Esophagus squamous epithelium (tissue), 5 donors: Measurements from ENCODE around the gene HOXD10. TPM values are rescaled to one million over a fixed set of nuclear protein-coding genes. Genes with fewer than 3 reads are reported as not detected.

Source experiments
- DNase-seq: peaks from one replicate; lab custom pipeline; 2025; lab: John Stamatoyannopoulos, UW
- H3K27ac ChIP-seq, 4 donors: fragments of 200-600 bp; sonication (generic); one replicate each; pipeline ENCODE4 v1.5.1; 2016 to 2019; ENCODE audit warnings: mild to moderate bottlenecking in 1 of 4
- H3K27me3 ChIP-seq, 4 donors: fragments of 200-600 bp; sonication (generic); 1 replicate in 3 of 4; 2 replicates in 1 of 4; pipeline versions ENCODE4 v1.5.1 to v1.6.0; 2017 to 2021; ENCODE audit warnings: antibody characterized with exemption in 1 of 4
- H3K36me3 ChIP-seq, 3 donors: fragments of 200-600 bp; sonication (generic); one replicate each; pipeline ENCODE4 v1.5.1; 2016 to 2019
- H3K4me1 ChIP-seq, 3 donors: fragments of 200-600 bp; sonication (generic); one replicate each; pipeline ENCODE4 v1.5.1; 2017 to 2019
- H3K4me3 ChIP-seq, 4 donors: fragments of 200-600 bp; sonication (generic); 1 replicate in 3 of 4; 2 replicates in 1 of 4; pipeline ENCODE4 v1.5.1; 2016 to 2019; ENCODE audit warnings: mild to moderate bottlenecking in 2 of 4, moderate library complexity in 1 of 4
- H3K9me3 ChIP-seq, 3 donors: fragments of 200-600 bp; sonication (generic); one replicate each; pipeline ENCODE4 v1.5.1; 2016 to 2019
- POLR2A ChIP-seq, 4 donors: fragments of 450-650 bp; IDR thresholded peaks; one replicate each; pipeline ENCODE4 v1.6.1; 2017; ENCODE audit warnings: antibody characterized with exemption in 4 of 4, mild to moderate bottlenecking in 4 of 4, moderate library complexity in 3 of 4
- WGBS, 2 donors: methylation state at CpG; one replicate each; pipeline ENCODE4 v1.1.5; 2018; 5-methylcytosine and 5-hydroxymethylcytosine counted together
- intact Hi-C: fragments of 100-400 bp; cut with DNase I; formaldehyde crosslinking; loops from one replicate; pipeline ENCODE4 v1.15.0; 2022
- total RNA-seq, 4 donors: library from RNA; depleted of rRNA; stranded (reverse); fragments of >200 nt; gene quantifications; one replicate each; pipeline ENCODE4 v1.1.0, GENCODE V29; 2016
- TF ChIP-seq, protein P1 (sequence below), 6 experiments: fragments of 450-650 bp in 4 of 6; fragments of 200-600 bp in 2 of 6; sonication (generic) in 2 of 6; IDR thresholded peaks; one replicate each; pipeline ENCODE4 v1.5.1; 2016 to 2019; ENCODE audit warnings: antibody characterized with exemption in 6 of 6, mild to moderate bottlenecking in 4 of 6, moderate library complexity in 4 of 6
- donor health status: DM: yes; HTN: yes; CAD: no.

HOXD10 gene
- total RNA-seq, 4 donors from 2014 or later, result 0.22 to 0.38 TPM; not detected in 2

DNA sequence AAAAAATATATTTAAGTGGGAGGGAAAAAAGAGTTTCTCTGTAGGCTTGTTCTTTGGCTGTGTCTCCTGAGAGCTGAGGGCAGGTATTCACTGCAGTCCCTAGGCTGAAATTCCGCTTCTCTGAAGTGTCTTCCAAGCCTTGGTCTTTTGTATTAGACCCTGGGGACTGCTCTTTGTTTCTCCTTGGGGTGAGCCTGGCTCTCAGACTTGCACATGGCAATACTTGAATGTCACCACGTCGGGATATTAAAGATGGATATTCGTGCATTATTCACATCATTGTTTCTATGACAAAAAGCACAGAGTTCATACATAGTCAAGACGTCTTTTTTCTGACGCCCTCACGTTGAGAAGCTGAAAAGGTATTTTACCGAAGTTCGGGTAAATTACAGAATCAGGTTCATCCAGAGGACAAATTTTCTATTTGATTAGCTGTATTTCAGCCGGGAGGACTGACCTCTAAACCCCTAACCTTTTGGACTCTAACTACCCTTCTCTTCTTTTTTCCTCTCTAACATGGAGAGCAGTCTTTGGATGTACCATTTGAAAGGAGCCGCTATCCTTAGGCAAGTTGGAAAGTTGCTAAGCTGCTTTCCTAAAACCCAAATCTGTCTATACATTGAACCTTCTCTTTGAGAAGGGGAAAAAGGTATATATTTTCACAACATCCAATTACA is 38.1 kb downstream of the HOXD10 start:
- Histone ChIP-seq H3K4me1 (peaks cover 15 to 50% (median 17%) of the 10 kb centered on the region in 3 donors), H3K4me3 (no peak overlapping the region), H3K27me3 (peaks cover 17 to 100% (median 68%) of the 10 kb centered on the region in 4 donors), H3K36me3 (no peaks in the 10 kb centered on the region), H3K27ac (no peak overlapping the region), H3K9me3 (peaks cover 0 to 4% (median 0%) of the 10 kb centered on the region in 3 donors)
- 31 to 36% methylated on average over 10 to 11 of the region's 11 CpGs for WGBS, 2 donors
- intact Hi-C loops, result no loop called here
- DNase-seq, result no peak
- no peak for TF ChIP-seq POLR2A (IDR thresholded peaks at IDR 0.05)
- TF ChIP-seq, protein P1, sequence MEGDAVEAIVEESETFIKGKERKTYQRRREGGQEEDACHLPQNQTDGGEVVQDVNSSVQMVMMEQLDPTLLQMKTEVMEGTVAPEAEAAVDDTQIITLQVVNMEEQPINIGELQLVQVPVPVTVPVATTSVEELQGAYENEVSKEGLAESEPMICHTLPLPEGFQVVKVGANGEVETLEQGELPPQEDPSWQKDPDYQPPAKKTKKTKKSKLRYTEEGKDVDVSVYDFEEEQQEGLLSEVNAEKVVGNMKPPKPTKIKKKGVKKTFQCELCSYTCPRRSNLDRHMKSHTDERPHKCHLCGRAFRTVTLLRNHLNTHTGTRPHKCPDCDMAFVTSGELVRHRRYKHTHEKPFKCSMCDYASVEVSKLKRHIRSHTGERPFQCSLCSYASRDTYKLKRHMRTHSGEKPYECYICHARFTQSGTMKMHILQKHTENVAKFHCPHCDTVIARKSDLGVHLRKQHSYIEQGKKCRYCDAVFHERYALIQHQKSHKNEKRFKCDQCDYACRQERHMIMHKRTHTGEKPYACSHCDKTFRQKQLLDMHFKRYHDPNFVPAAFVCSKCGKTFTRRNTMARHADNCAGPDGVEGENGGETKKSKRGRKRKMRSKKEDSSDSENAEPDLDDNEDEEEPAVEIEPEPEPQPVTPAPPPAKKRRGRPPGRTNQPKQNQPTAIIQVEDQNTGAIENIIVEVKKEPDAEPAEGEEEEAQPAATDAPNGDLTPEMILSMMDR (IDR thresholded peaks at IDR 0.05), result no peak

DNA sequence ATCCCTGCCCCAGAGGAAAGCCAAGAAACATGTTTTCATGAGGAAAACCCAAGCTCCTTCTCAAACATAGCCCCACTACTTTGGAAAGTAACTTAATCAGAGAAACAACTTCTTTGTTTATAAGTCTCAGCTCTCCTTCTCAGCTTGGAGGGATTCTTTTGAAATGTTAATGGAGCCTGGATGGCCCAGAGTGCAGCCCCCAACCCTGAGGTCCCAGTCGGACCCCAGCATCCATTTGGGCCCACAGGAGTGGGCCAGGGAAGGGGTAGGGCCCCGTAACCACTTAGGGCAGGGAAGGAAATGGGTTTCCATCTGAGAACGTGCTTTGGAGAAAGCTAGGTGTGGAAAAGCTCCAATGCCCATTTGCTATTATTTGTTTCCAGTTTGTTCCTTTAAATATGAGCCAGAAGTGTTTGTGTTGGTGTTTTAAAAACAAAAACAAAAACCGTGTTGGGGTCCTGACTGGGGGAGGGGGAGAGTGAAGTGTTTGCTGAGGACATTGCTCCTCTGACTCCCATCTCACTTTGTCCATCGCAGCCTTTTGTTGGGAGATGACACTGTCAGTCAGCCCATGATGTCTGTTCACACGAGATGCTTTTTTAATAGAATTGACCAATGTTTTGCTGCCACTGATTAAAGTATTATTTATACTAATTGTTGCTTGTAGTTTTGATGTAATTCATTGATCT is 38.9 kb downstream of the HOXD10 start:
- no peak overlapping the region for H3K27ac ChIP-seq

DNA sequence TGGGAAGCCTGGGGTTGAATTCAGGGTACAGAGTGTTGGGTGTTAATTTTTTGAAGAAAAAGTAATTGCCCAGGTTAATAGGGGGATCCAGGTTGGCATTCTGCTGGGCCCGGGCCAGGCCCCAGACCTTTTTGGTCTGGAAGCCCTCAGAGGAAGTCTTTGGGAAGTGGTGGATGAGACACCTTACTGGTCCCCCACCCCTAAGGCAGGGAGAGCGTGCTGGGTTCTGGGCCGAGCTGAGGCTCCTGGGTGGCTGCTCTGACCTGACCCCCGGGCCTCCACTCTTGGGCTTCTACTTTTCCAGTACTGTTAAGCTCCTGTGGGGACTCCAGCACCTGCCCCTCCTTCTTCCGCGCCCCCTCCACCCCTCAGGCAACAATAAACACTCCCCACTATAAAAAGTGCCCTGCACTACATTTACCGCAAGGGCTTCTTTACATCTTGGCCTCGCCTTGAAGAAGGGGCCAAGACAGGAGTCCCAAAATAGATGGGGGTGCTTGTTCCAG is 39.8 kb downstream of the HOXD10 start:
- DNase-seq, result no peak
- WGBS, 2 donors, result 27 to 46% methylated on average over 6 to 7 of the region's 8 CpGs
- intact Hi-C loops, result no loop called here
- Histone ChIP-seq H3K27ac (no peak overlapping the region), H3K36me3 (no peaks in the 10 kb centered on the region), H3K9me3 (no peaks in the 10 kb centered on the region), H3K4me1 (peaks cover 22 to 64% (median 27%) of the 10 kb centered on the region in 3 donors), H3K4me3 (no peak overlapping the region), H3K27me3 (peaks cover 23 to 100% (median 76%) of the 10 kb centered on the region in 4 donors)
- TF ChIP-seq, protein P1 (IDR thresholded peaks at IDR 0.05), result no peak
- TF ChIP-seq POLR2A (IDR thresholded peaks at IDR 0.05), result no peak

More for the DNA sequence above, 38.9 kb downstream of the HOXD10 start:
- no peak for DNase-seq
- H3K4me3 ChIP-seq, result no peak overlapping the region
- peaks cover 21 to 57% (median 25%) of the 10 kb centered on the region in 3 donors for H3K4me1 ChIP-seq
- TF ChIP-seq, protein P1 (IDR thresholded peaks at IDR 0.05), result no peak
- TF ChIP-seq POLR2A (IDR thresholded peaks at IDR 0.05), result no peak
- H3K36me3 ChIP-seq, result no peaks in the 10 kb centered on the region
- peaks cover 24 to 100% (median 72%) of the 10 kb centered on the region in 4 donors for H3K27me3 ChIP-seq
- 13 to 15% methylated on average over 6 of the region's 6 CpGs for WGBS, 2 donors
- H3K9me3 ChIP-seq, result no peaks in the 10 kb centered on the region
- intact Hi-C loops, result no loop called here

DNA sequence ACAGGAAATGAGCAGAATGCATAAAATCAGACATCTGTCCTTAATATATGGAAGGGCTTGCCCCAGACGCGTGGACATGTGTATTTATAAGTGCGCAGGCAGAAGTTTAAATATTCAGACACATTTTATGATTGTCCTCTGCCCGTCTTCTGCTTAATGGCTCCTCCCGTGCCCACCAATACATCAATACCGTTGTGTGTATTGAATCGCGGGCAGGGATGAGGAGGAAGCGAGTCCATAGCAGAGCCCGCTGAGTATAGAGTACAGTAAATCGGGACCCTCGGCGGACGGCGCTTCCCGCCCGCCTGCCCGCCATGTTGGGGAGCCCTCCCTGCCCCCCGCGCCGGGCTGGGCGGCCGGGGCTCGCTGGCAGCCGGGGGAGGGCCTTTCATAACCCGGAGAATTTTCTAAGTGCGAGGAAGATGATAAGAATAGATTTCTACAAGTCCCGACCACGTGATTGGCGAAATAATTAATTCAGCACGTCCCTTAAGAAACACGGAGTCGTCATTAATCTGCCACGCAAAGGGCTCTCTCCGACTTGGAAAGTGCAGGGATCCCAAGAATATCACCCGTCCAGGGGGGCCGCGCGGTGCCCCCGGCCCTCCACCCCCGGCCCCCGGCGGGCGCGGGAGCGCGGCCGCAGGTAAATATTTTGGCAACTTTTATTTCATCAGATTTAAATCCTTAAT is 40.4 kb downstream of the HOXD10 start, which contains the start of gene HOXD3:
HOXD3 (plus strand) TSS at position 501 of the 692 bp plus-strand sequence. CDS start 11,808 bp downstream, outside the sequence.
- 18 to 25% methylated on average over 31 to 37 of the region's 48 CpGs for WGBS, 2 donors
- Histone ChIP-seq H3K4me1 (peaks cover 22 to 63% (median 22%) of the 10 kb centered on the region in 3 donors), H3K4me3 (peak within 1 kb of the TSS in 2 of 4 donors; percentile 11 to 35), H3K27ac (no peak within 1 kb of the TSS), H3K9me3 (no peaks in the 10 kb centered on the region), H3K36me3 (no peaks in the 10 kb centered on the region), H3K27me3 (peaks cover 18 to 100% (median 76%) of the 10 kb centered on the region in 4 donors)
- intact Hi-C loops, result no loop called here
- TF ChIP-seq POLR2A (IDR thresholded peaks at IDR 0.05), result no peak
- TF ChIP-seq, protein P1 (IDR thresholded peaks at IDR 0.05), result no peak
- DNase-seq, result no peak
